ENCODE measurements around the gene MRGPRD.

The MRGPRD gene

GRCh38 chr11:68980776-68981065 lies at the start of gene MRGPRD:
TSS of gene MRGPRD (minus strand) at chr11:68980986. CDS start at chr11:68980986, 0 bp downstream.
- DNase-seq = no peak

- DNase-seq = no peak
Measured at GRCh38 chr11:69030301-69030700, 49.5 kb upstream of the MRGPRD start.

GRCh38 chr11:69027704-69028372 lies 47.1 kb upstream of the MRGPRD start:
- no peak for DNase-seq

GRCh38 chr11:69024509-69024908 lies 43.7 kb upstream of the MRGPRD start:
- no peak for DNase-seq

GRCh38 chr11:69022260-69022659 lies 41.5 kb upstream of the MRGPRD start:
- no peak for DNase-seq

GRCh38 chr11:69018924-69019323 lies 38.1 kb upstream of the MRGPRD start:
- DNase-seq = no peak

GRCh38 chr11:69017951-69018350 lies 37.2 kb upstream of the MRGPRD start:
- no peak for DNase-seq

- no peak for DNase-seq
Measured at GRCh38 chr11:69014898-69015549, 34.2 kb upstream of the MRGPRD start.

GRCh38 chr11:69014084-69014851 lies 33.5 kb upstream of the MRGPRD start:
- no peak for DNase-seq

GRCh38 chr11:69013009-69013951 lies 32.5 kb upstream of the MRGPRD start, which contains the start of gene MRGPRF:
TSS of gene MRGPRF (minus strand) at chr11:69013246. CDS start at chr11:69009901, 3,345 bp downstream.
- no peak for DNase-seq

GRCh38 chr11:69012092-69013008 lies 31.6 kb upstream of the MRGPRD start:
- DNase-seq = no peak

- no peak for DNase-seq
Measured at GRCh38 chr11:69011624-69012091, 30.9 kb upstream of the MRGPRD start.

- no peak for DNase-seq
Measured at GRCh38 chr11:69010964-69011623, 30.3 kb upstream of the MRGPRD start.

GRCh38 chr11:69010361-69010891 lies 29.6 kb upstream of the MRGPRD start:
- DNase-seq = no peak

GRCh38 chr11:69009441-69010211 lies 28.8 kb upstream of the MRGPRD start:
- DNase-seq = no peak

GRCh38 chr11:69008737-69009440 lies 28.1 kb upstream of the MRGPRD start:
- DNase-seq = no peak

- no peak for DNase-seq
Measured at GRCh38 chr11:69007975-69008381, 27.2 kb upstream of the MRGPRD start.

- no peak for DNase-seq
Measured at GRCh38 chr11:69006816-69007215, 26.0 kb upstream of the MRGPRD start.
